ENCODE results near the gene ADIPOR2.

GRCh38 chr12:1676043-1676442 is 14.8 kb upstream of the ADIPOR2 start:
- no peak for TF ChIP-seq CTCF (IDR thresholded peaks at IDR 0.05)
- TF ChIP-seq POLR2AphosphoS5 (IDR thresholded peaks at IDR 0.05), result no peak

All from esophagus muscularis mucosa (tissue), 3 donors.